Adrenal gland (tissue), 19 donors: ENCODE results near the gene MAP7D1. TPM values are rescaled to one million over a fixed set of nuclear protein-coding genes. Genes with fewer than 3 reads are reported as not detected.

Experiments used
- DNase-seq, 7 donors: peaks; one replicate each; pipeline ENCODE4 v3.0.0-alpha.2; 2019 to 2020
- H3K27ac ChIP-seq, 5 donors: fragments of 200-600 bp; sonication (generic) in 4 of 5; 1 replicate in 3 of 5; 2 replicates in 2 of 5; pipeline versions ENCODE4 v1.5.1 to v1.8.0; 2016 to 2020; ENCODE audit warnings: mild to moderate bottlenecking in 1 of 5
- H3K27me3 ChIP-seq: fragments of 200-600 bp; 2 replicates; pipeline ENCODE4 v1.8.0; 2021
- H3K36me3 ChIP-seq, 2 donors: fragments of 200-600 bp; replicated peaks in 1 of 2; 1 replicate in 1 of 2; 2 replicates in 1 of 2; pipeline versions ENCODE4 v1.5.1 to v1.8.0; 2018 to 2022
- H3K4me1 ChIP-seq, 2 donors: fragments of 200-600 bp; replicated peaks in 1 of 2; 1 replicate in 1 of 2; 2 replicates in 1 of 2; pipeline versions ENCODE4 v1.5.1 to v1.8.0; 2018 to 2021
- H3K4me3 ChIP-seq, 4 donors: fragments of 200-600 bp; sonication (generic) in 3 of 4; one replicate each; pipeline ENCODE4 v1.5.1; 2016 to 2018
- H3K9me3 ChIP-seq, 3 donors: fragments of 200-600 bp; sonication (generic) in 1 of 3; replicated peaks in 1 of 3; 1 replicate in 2 of 3; 2 replicates in 1 of 3; pipeline versions ENCODE4 v1.5.1 to v1.8.0; 2016 to 2021
- POLR2A ChIP-seq, 2 donors: fragments of 450-650 bp; IDR thresholded peaks; one replicate each; pipeline ENCODE4 v1.6.1; 2017; ENCODE audit warnings: antibody characterized with exemption in 2 of 2, mild to moderate bottlenecking in 2 of 2, moderate library complexity in 1 of 2
- WGBS, 4 donors: extraction: QIAGEN DNeasy Blood & Tissue Kit in 2 of 4; methylation state at CpG; one replicate each; pipeline versions ENCODE4 v1.1.5 to v1.1.7; 2013 to 2017; 5-methylcytosine and 5-hydroxymethylcytosine counted together
- intact Hi-C, 2 donors: fragments of 100-400 bp; cut with DNase I; formaldehyde crosslinking; loops; one replicate each; pipeline versions ENCODE4 v1.14.1 to v1.15.0; 2022 to 2023
- long read RNA-seq, 10 donors: library from polyadenylated mRNA in 3 of 10; unstranded in 2 of 10; stranded (forward) in 1 of 10; transcript quantifications; one replicate each; pipeline ENCODE4 v2.0.0 and lab custom pipeline, GENCODE V29; 2021 to 2026
- polyA plus RNA-seq, 3 donors: library from polyadenylated mRNA; stranded (reverse); fragments of 200-250 nt in 2 of 3; fragments of 350-450 nt in 1 of 3; fragmentation: Illumina TruSeq in 1 of 3; extraction: RNeasy Lipid Tissue Mini Kit (QIAGEN cat#74804) in 1 of 3; gene quantifications; one replicate each; pipeline ENCODE4 v1.2.3, GENCODE V29; 2013 to 2014
- total RNA-seq, 9 donors: library from RNA; depleted of rRNA in 4 of 9; stranded (reverse); fragments of >200 nt in 4 of 9; fragments of 120-200 nt in 1 of 9; fragmentation: NEBNext Ultra II Directional in 1 of 9; extraction: Animal tissue kit (Norgen Biotek cat#: 25700) in 1 of 9; gene quantifications; one replicate each; pipeline versions ENCODE4 v1.1.0 to v1.2.4, GENCODE V29; 2013 to 2023
- TF ChIP-seq, protein P1 (sequence below), 6 experiments: fragments of 450-650 bp in 4 of 6; fragments of 200-600 bp in 2 of 6; sonication (generic) in 1 of 6; IDR thresholded peaks; 1 replicate in 5 of 6; 2 replicates in 1 of 6; pipeline versions ENCODE4 v1.5.1 to v1.8.0; 2016 to 2021; ENCODE audit warnings: antibody characterized with exemption in 6 of 6, mild to moderate bottlenecking in 2 of 6, moderate library complexity in 1 of 6
- donor health status: healthy with polysubstance abuse.
- donor health status: Bipolar disorder and iron deficiency.
- donor health status: DM: yes; HTN: yes; CAD: no.
- donor health status: DM: no; HTN: no; CAD: no.
- donor health status: DM: no; HTN: no; CAD: no.
- donor health status: DM: yes; HTN: yes; CAD: no.

The MAP7D1 gene
- 100 to 1,000 TPM in 1 of 9 donors, 10 to 100 TPM in 8; 11.8 to 121 (median 72.1) TPM for total RNA-seq
- 10 to 100 TPM; 39.7 to 79.9 (median 47.2) TPM for polyA plus RNA-seq
- long read RNA-seq, donor 1: 0 reads
- long read RNA-seq, donor 2: 0 reads
- long read RNA-seq, donor 3: 0 reads
- long read RNA-seq, donor 4, partial matches to known transcripts: 1 of 3 reads
- long read RNA-seq, donor 4, other reads (novel, unspliced or antisense): 2 of 3 reads
- long read RNA-seq, donor 5, transcript MAP7D1-203 (18 exons, 3,238 nt): major isoform, 29 of 129 reads
- long read RNA-seq, donor 5, transcript MAP7D1-201 (16 exons, 3,456 nt): minor isoform, 8 of 129 reads
- long read RNA-seq, donor 5, partial matches to known transcripts: 18 of 129 reads
- long read RNA-seq, donor 5, other reads (novel, unspliced or antisense): 70 of 129 reads
- long read RNA-seq, donor 6, partial matches to known transcripts: 1 of 13 reads
- long read RNA-seq, donor 6, other reads (novel, unspliced or antisense): 12 of 13 reads
- long read RNA-seq, donor 7, partial matches to known transcripts: 0 of 2 reads
- long read RNA-seq, donor 7, other reads (novel, unspliced or antisense): 0 of 2 reads
- long read RNA-seq, donor 8, partial matches to known transcripts: 0 of 1 reads
- long read RNA-seq, donor 8, other reads (novel, unspliced or antisense): 0 of 1 reads
- long read RNA-seq, donor 9: 0 reads
- long read RNA-seq, donor 10, partial matches to known transcripts: 0 of 1 reads
- long read RNA-seq, donor 10, other reads (novel, unspliced or antisense): 0 of 1 reads

DNA sequence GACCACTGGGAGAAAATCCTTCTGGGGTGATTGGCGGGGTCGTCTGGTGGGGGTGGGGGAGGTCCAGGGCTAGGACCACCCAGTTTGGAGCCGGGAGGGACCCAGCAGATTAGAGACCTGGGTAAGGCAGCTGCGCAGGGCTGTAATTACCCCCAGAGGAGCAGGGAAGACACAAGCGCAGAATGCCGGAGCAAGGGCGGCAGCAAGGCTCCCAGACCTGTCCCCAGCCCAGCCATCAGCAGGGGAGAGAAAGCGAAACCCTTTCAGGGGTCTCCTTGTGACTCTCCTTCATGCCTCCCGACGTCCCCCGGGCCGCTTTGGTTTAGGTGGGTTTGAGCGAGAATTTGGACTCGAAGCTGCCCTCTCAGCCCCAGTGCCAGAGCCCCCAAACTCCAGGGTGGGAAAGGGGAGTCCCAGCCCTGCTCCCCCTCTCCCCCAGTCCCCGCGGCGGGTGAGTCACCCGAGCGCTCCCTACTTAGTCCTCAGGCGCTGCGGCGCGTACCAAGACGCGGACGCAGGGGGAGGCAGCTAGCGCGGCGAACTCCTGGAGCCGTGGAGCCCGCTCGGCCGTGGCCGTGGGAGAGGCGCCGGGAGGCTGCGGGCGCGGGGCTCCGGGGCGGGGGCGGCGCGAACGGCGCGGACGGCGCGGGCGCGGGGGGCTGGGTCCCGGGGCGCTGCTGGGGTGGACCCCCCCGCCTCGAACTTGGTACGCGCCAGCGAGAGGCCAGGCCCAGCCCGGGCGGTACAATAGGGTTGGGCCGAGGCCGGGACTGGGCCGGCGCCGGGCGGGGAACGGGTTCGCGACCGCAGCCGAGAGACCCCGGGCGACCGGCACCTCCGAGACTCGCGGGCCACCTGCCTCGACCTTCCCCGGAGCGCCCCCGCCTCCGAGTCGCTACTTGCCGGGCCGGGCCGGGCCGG, at the start of gene MAP7D1:
TSS of gene MAP7D1 (plus strand) at position 753 of the 921 bp plus-strand sequence. CDS start 258 bp downstream, outside the sequence.
- intact Hi-C loops: no loop called here
- peak; percentile 87 to 92 (median 88) for DNase-seq
- peak; percentile 78 to 79 for TF ChIP-seq POLR2A (IDR thresholded peaks at IDR 0.05)
- TF ChIP-seq, protein P1, sequence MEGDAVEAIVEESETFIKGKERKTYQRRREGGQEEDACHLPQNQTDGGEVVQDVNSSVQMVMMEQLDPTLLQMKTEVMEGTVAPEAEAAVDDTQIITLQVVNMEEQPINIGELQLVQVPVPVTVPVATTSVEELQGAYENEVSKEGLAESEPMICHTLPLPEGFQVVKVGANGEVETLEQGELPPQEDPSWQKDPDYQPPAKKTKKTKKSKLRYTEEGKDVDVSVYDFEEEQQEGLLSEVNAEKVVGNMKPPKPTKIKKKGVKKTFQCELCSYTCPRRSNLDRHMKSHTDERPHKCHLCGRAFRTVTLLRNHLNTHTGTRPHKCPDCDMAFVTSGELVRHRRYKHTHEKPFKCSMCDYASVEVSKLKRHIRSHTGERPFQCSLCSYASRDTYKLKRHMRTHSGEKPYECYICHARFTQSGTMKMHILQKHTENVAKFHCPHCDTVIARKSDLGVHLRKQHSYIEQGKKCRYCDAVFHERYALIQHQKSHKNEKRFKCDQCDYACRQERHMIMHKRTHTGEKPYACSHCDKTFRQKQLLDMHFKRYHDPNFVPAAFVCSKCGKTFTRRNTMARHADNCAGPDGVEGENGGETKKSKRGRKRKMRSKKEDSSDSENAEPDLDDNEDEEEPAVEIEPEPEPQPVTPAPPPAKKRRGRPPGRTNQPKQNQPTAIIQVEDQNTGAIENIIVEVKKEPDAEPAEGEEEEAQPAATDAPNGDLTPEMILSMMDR (IDR thresholded peaks at IDR 0.05): peak in 1 of 6 experiments; percentile 4
- Histone ChIP-seq H3K4me3 (peak within 1 kb of the TSS; percentile 74 to 99 (median 95)), H3K27me3 (no peaks in the 10 kb centered on the region), H3K9me3 (no peaks in the 10 kb centered on the region), H3K4me1 (peaks cover 34 to 60% of the 10 kb centered on the region in 2 donors), H3K27ac (peak within 1 kb of the TSS; percentile 87 to 100 (median 95)), H3K36me3 (no peaks in the 10 kb centered on the region)
- WGBS, 4 donors: 0 to 2% (median 1%) methylated on average over 7 to 88 of the region's 88 CpGs

DNA sequence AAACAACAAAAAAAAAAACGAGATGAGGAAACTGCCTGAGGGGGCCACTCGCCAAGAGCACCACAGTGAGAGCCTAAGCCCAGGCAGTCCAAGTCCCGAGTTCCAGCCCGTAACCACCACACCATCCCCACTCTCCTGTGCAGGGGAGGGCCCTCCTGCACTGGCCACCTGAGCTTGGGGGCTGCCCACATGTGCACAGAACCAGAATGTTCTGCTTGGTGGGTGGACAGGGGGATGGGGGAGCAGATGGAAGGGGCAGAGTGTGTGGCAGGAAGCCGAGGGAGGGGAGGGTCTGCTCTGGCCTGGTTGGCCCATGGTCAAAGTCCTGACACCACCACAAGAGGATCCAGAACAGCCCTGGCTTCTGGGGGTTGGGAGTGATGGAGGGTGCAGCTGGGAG, 49.7 kb upstream of the MAP7D1 start:
- DNase-seq: no peak
- H3K36me3 ChIP-seq: no peaks in the 10 kb centered on the region
- H3K4me3 ChIP-seq: no peak overlapping the region
- TF ChIP-seq, protein P1 (IDR thresholded peaks at IDR 0.05): no peak
- no peak for TF ChIP-seq POLR2A (IDR thresholded peaks at IDR 0.05)
- intact Hi-C loops: no loop called here
- H3K27ac ChIP-seq: no peak overlapping the region
- no peaks in the 10 kb centered on the region for H3K9me3 ChIP-seq
- H3K4me1 ChIP-seq: no peaks in the 10 kb centered on the region
- 45 to 59% (median 53%) methylated on average over 5 of the region's 5 CpGs for WGBS, 4 donors
- H3K27me3 ChIP-seq: no peaks in the 10 kb centered on the region

DNA sequence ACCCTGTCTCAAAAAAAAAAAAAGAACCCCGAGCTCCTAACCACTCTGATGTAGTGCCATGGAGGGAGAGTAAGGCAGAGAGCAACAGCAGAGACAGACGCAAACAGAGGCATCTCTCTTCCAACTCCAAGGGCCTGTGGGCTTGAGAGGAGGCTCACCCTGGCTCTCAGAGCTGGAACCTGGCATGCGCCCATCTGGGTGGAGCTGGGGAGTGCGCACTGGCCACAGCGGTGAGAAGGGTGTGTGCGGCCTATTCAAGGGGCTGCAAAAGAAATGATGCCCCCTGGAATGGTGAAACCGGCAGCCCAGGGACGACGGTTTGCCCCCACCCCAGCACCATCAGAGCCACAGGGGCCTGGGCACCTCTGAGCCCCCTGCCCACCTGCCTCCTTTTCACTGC, 48.6 kb upstream of the MAP7D1 start:
- H3K36me3 ChIP-seq: no peaks in the 10 kb centered on the region
- no peak overlapping the region for H3K4me3 ChIP-seq
- no peak for DNase-seq
- H3K9me3 ChIP-seq: no peaks in the 10 kb centered on the region
- no peaks in the 10 kb centered on the region for H3K27me3 ChIP-seq
- intact Hi-C loops: no loop called here
- H3K4me1 ChIP-seq: no peaks in the 10 kb centered on the region
- H3K27ac ChIP-seq: no peak overlapping the region
- no peak for TF ChIP-seq POLR2A (IDR thresholded peaks at IDR 0.05)
- TF ChIP-seq, protein P1 (IDR thresholded peaks at IDR 0.05): no peak
- 85 to 88% (median 86%) methylated on average over 7 to 9 of the region's 9 CpGs for WGBS, 4 donors
